GM18951 (cell line): ENCODE data around the gene LGALS9.

Experiments
- POLR2A ChIP-seq: IDR thresholded peaks from 4 replicates; pipeline ENCODE4 v1.6.1; 2011; ENCODE audit warnings: mild to moderate bottlenecking; ENCODE audit not compliant: insufficient read length, insufficient read depth; ENCODE audit errors: extremely low read depth
- in situ Hi-C: fragments of 300-500 bp; cut with MboI; formaldehyde crosslinking; loops from one replicate; pipeline ENCODE4 v1.12.0; 2022; ENCODE audit warnings: low sequenced_read_pairs, mixed read lengths, inconsistent platforms; ENCODE audit not compliant: unreplicated experiment

The LGALS9 gene

GRCh38 chr17:27630607-27631410 is at the start of gene LGALS9:
Gene LGALS9 (plus strand): TSS chr17:27631188. CDS start chr17:27631266, 78 bp downstream.
- peak; percentile 65 for TF ChIP-seq POLR2A
- in situ Hi-C loops: no loop called here

DNA sequence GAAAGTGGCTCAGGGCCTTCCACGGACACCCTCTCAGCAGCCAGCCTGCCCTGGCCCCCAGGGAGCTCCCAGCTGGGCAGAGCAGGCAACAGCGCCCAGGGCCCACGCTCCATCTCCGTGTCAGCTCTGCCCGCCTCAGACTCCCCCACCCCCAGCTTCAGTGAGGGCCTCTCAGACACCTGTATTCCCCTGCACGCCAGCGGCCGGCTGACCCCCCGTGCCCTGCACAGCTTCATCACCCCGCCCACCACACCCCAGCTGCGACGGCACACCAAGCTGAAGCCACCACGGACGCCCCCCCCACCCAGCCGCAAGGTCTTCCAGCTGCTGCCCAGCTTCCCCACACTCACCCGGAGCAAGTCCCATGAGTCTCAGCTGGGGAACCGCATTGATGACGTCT is 48.3 kb upstream of the LGALS9 start:
- no peak for TF ChIP-seq POLR2A
- in situ Hi-C loops: loop anchor here (25.0 kb wide), 1 partner anchor 345 kb away; no protein-coding TSS in a partner anchor

- no peak for TF ChIP-seq POLR2A
- in situ Hi-C loops: loop anchor here (25.0 kb wide), 1 partner anchor 348 kb away; no protein-coding TSS in a partner anchor
Observed at GRCh38 chr17:27585153-27585681, 45.8 kb upstream of the LGALS9 start.

DNA sequence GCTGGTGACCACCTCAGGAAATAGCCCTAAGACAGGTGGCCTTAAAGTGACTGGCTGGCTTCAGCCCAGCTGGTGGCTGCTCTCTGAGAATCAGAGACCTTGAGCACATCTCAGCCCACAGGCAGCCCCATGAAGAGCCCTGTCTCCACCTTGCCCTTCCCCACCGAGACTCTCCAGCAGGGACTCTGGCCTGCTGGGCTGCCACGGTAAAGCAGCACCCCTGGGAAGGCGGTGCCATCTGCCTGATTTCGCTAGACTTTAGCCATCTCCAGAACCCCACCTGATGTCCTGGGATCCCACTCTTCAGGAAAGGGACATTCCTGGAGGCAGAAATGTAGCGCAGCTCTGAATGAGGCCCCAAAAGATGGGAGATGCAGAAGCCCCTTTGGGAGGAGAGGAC is 45.2 kb upstream of the LGALS9 start:
- in situ Hi-C loops: loop anchor here (25.0 kb wide), 1 partner anchor 348 kb away; no protein-coding TSS in a partner anchor
- TF ChIP-seq POLR2A: no peak

GRCh38 chr17:27586203-27586721 is 44.7 kb upstream of the LGALS9 start:
- no peak for TF ChIP-seq POLR2A
- in situ Hi-C loops: loop anchor here (25.0 kb wide), 1 partner anchor 349 kb away; no protein-coding TSS in a partner anchor

DNA sequence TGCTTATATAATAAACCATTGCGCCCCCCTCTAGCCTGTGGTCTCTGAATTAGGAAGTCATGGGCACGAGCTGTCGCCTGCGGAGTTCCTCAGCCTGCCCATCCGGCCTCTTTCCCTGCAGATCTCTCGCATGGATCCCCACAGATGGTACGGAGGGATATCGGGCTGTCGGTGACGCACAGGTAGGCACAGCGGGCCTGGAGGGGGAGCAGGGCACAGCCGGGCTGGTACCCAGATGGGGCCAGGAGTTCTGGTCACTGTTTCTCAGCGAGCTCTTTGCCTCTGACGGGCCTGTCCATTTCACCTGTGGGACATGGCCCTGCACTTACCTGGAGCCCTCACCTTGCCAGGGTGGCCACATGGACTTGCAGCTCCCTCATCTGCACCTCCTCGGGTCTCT is 42.6 kb upstream of the LGALS9 start:
- in situ Hi-C loops: loop anchor here (25.0 kb wide), 1 partner anchor 351 kb away; no protein-coding TSS in a partner anchor
- TF ChIP-seq POLR2A: no peak

DNA sequence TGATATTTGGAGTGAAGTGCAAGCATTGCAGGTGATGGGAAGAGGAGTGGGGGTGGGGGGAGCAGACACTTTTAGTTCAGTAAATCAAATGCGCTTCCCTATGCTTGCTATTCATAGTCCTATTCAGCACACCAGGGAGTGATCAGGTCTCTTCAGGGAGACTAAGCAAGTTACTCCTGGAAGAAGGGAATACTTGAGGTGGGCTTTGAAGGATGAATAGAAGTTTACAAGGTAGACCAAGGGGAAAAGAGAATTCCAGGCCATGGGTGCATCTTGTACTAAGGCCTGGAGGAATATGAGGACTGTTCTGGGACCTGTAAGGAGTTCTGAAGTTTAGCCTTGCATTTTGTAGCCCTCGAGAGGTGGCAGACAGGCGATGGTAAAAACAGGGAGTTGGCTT is 40.1 kb upstream of the LGALS9 start:
- in situ Hi-C loops: loop anchor here (10.0 to 25.0 kb wide), 2 partner anchors 216 to 354 kb away; no protein-coding TSS in a partner anchor
- TF ChIP-seq POLR2A: no peak

GRCh38 chr17:27591986-27592385 is 39.0 kb upstream of the LGALS9 start:
- in situ Hi-C loops: loop anchor here (10.0 to 25.0 kb wide), 2 partner anchors 217 to 355 kb away; no protein-coding TSS in a partner anchor
- TF ChIP-seq POLR2A: no peak

- in situ Hi-C loops: loop anchor here (10.0 to 25.0 kb wide), 2 partner anchors 219 to 356 kb away; no protein-coding TSS in a partner anchor
- no peak for TF ChIP-seq POLR2A
Observed at GRCh38 chr17:27593232-27593856, 37.6 kb upstream of the LGALS9 start.

DNA sequence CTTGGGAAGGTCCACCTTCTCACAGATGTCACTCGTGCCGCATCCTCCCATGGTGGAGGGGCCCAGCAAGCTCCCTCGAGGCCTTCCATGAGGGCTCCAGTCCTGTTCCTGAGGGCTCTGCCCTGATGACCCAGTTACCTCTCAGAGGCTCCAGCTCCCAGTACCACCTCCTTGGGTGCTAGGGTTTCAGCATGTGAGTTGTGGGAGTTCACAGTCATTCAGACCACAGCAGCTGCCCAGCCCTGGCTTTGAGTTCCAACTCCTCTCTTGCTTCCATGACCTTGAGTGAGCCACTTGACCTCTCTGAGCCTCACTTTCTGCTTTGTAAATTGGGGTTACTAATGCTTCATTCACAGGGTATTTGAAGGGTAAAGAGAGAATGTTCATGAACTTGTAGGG is 37.1 kb upstream of the LGALS9 start:
- in situ Hi-C loops: loop anchor here (10.0 to 25.0 kb wide), 2 partner anchors 219 to 357 kb away; no protein-coding TSS in a partner anchor

GRCh38 chr17:27595208-27595607 is 35.8 kb upstream of the LGALS9 start:
- TF ChIP-seq POLR2A: no peak

More for the DNA sequence above, 37.1 kb upstream of the LGALS9 start:
- TF ChIP-seq POLR2A: no peak

DNA sequence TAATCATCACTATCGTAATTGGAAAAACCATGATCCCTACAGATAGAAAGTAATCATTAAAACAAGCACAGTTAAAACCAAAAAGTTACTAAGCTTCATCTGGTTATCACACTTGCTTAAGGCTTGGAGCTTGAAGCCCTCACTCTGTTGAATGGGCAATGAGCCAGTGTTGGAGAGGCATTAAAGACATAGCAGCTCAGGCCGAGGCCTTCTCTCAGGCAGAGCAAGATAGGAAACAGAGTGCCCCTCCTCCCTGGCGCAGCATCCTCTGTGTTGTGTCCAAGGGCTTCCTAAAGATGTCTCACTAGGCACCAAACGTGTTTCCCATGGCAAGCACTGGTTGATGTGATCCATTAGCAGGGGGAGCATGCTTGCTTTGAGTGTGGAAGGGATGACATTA is 34.9 kb upstream of the LGALS9 start:
- in situ Hi-C loops: loop anchor here (10.0 to 25.0 kb wide), 2 partner anchors 221 to 359 kb away; no protein-coding TSS in a partner anchor
- TF ChIP-seq POLR2A: no peak

More at GRCh38 chr17:27595208-27595607, 35.8 kb upstream of the LGALS9 start:
- in situ Hi-C loops: loop anchor here (10.0 to 25.0 kb wide), 2 partner anchors 220 to 358 kb away; no protein-coding TSS in a partner anchor

GRCh38 chr17:27596566-27597187 is 34.3 kb upstream of the LGALS9 start:
- no peak for TF ChIP-seq POLR2A
- in situ Hi-C loops: loop anchor here (10.0 to 25.0 kb wide), 2 partner anchors 222 to 359 kb away; no protein-coding TSS in a partner anchor
